Stimulated activated CD8-positive, alpha-beta memory T cell treated with anti-CD3 and anti-CD28 coated beads, Interleukin-12 subunit alpha, Interleukin-12 subunit beta, amount 100 ng/mL, for 4 hours (primary cell): Measurements from ENCODE around the gene THBS4.
A peak's percentile ranks its signal among the peaks of the same experiment; 100 is the strongest.

Experiments
- DNase-seq: peaks from one replicate; pipeline ENCODE4 v3.0.0-alpha.2; 2020; ENCODE audit warnings: low read depth

THBS4 gene

DNA sequence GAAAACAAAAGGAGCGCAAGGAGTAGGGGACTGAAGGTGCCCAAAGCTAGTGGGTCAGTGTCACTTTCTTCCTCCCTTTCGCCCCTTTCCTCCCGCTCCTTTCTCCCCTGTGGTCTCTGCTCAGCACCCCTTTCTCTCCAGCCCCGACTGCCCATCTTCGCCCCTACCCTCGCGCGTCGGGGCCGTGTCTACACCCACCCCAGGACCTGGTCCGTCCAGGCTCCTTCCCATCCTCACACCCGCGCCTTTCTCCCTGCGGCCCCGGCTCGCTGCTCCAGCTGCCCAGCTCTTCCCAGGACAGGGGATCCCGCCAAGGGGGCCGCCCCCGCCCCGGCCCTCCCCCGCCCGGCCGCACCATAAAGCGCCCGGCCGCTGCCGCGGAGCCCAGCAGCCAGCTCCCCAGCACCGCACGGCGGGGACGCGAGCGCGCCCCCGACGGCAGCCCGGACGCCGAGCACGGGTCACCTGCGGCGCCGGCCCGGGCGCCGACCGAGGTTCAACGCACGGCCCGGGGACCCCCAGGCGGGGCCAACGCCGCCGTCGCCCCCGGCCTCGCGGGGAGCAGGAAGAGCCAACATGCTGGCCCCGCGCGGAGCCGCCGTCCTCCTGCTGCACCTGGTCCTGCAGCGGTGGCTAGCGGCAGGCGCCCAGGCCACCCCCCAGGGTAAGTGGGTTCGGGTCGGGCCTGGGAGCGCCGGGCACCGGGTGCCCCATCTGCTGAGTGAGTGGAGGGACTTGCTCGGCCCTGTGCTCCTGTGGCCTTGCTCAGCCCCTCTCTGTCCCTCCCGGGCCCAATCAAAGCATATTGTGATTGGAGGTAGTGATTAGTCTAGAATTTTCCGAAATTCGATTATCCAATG lies at the start of gene THBS4:
Gene THBS4 (plus strand): TSS at position 387 of the 860 bp plus-strand sequence. CDS start 190 bp downstream, at position 577.
- no peak for DNase-seq

DNA sequence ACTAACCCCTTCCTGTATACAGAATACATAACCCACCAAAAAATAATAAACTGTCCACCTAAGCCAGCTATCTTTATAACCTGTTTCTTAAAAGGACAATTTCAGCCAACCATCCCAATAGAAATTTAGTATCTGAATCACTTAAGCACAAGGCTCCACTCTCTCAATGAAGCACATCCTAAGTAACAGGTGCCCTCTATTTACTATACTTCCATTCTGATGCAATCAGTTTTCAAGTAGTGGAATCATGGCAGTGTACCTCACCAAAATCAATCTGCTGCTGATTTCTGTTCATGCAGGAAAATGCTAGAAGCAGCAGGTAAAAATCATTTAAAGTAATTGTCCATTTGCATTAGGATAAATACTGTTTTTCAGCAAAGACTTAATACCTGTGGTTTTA lies 48.9 kb upstream of the THBS4 start:
- no peak for DNase-seq

DNA sequence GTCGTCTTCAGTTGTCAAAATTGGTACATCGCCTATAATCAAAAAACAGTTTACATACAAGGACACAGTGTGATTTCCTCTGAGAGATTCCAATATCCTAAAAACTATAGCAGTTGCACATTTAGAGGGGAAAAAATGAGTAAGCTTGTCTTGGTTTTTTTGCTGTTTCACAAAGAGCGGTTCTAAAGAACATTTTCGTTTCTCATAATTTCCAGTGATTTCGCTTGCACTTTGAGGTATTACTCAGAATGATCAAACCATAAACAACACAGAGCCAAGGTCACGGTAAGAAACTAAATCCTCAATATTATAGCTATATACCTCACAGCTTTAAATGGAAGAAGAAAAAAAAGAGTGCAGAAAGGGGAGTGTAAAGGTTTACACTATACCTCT lies 44.9 kb upstream of the THBS4 start:
- no peak for DNase-seq

DNA sequence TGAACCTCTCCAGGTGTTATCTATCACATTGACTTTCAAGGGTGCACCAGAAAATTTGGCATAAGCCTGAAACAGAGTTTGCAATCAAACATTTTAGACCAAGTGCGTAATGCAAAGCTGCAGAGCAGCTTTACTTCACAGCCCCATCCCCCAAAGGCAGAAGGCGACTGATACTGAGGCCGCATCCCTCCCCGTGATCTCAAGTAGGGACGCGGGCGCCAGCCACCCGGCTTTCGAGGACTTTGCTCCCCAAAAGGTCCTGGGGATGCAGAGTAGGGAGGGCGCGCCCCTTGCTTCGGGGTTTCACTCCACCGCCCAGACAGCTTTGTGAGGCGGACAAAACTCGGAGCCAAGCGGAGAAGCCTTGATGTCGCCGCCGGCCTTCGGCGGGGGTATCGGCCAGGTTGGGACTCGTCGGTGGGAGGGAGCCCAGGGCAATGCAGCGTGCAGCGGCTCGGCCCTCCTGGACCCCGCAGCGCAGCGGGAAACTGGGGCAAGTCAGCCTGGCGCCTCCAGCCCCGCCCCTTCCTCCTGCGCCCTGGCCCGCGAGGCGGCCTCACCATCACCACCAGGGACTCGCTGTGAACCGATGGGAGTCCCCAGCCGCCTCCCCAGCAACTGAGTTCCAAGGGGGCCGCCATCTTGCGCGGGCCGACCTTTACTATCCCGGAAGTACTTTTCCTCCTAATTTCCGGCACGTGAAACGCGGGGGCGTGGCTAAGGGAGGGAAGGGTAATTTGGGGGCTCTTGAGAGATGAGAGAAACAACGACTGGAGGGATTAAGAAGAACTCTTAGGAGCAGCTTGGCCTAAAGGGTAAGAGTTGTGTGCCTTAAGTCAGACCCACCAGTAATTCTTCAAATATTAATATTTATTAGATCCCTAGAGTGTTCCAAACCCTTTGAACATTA lies 44.3 kb upstream of the THBS4 start, which contains the start of gene MTX3:
Gene MTX3 (minus strand): TSS at position 665 of the 910 bp plus-strand sequence. CDS start 24 bp downstream, at position 641.
- DNase-seq = peak; percentile 73

DNA sequence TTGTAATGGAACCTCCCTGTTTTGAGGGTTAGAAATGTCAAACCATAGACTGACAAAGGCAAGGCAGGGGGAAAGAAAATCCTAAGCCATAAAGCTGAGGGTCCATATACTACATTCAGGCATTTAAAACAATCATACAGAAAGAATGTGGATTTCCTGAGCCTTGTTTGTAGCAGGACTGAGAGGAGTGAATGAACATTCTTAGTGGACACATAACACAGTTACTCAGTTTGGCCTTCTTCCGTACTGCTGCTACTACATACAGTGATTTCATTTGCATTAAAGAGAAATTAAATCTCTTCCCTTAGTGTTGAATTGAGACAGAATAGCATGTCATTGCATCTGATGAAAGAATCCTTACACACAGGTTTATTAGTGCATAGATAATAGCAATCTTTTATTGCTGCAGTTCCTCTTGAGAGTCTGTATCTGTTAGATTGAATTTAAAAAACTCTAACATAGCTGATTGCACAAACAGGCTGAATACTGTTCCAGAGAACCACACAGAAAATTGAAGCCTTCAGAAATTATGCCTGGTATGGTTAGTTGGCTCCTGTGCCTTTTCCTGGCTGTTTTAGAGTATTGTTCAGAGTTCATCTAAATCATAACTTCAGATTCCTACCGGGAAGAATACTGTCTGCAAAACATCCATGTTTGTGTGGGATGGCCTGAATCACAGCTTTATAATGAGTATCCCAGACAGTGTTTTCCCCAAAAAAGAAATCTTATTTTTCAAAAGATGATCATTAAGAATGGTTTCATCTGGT lies 42.1 kb upstream of the THBS4 start:
- DNase-seq = no peak

DNA sequence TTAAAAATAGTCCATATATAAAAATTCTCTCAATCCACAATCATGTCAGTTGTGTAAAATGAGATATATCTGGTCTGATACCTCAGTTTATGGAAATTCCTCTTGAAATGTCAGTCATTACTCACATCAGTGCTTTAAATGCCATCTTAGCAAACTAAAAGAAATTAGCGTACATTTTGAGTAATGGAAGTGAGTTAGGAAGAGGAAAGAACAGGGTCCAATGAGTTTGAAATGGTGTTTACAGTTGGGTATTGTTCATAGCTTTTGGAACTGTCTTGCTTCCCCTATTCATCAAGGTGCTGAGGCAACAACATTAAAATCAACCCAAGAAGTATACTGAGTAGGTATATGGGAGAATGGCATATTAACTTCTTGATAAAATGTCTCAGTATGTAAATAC lies 35.4 kb upstream of the THBS4 start:
- no peak for DNase-seq

DNA sequence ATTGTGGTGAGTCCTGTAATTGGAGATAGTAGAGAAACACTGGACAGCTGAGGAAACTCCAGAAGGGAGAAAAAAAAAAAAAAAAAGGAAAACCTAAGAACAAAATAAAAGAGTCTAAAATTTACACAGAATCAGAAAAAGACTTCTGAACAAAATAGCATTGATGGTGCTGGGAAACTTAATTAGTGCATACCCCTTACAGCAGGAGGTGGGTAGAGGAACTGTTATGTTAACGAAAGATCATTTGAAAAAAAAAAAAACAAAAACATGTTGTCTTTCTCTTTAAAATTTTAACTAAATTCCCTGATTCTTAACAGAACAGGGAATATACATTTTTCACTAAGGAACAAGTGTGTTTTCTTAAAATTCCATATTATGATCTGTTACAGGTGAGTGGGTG lies 32.5 kb upstream of the THBS4 start:
- DNase-seq = no peak

DNA sequence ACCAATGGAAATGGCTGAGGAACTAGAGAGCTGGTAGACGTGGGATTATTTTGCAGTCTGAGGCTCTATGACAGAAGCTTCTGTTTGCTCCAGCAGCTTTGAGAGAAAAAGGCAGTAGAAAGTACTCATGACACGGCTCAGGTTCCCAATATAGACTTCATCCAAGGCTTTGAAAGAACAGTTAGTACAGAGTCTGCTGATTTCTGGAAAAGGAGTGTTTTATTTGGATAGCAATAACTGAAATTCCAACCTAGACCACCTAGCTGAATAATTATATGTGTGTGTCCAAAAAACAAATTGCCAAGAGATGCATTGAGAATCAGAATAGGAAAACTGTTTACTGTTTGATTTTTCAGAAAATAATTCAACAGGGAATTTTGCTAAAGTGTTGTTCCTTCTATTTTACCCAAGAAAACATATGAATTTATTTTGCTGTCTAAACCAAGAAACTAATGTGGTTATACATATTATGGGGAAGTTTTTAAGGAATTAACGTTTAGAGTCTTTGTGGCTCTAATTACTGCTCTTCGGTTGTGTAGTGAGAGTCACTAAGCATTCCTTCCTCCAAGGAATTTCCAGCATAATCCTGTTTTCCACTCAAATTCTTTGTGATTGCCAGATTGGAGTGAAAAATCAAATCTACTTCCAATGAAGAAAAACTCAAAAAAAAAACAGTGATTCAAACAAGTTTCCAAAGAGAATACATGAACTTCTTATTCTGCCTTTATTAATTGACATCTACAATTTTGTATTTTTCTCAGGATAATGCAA lies 26.0 kb upstream of the THBS4 start:
- no peak for DNase-seq

DNA sequence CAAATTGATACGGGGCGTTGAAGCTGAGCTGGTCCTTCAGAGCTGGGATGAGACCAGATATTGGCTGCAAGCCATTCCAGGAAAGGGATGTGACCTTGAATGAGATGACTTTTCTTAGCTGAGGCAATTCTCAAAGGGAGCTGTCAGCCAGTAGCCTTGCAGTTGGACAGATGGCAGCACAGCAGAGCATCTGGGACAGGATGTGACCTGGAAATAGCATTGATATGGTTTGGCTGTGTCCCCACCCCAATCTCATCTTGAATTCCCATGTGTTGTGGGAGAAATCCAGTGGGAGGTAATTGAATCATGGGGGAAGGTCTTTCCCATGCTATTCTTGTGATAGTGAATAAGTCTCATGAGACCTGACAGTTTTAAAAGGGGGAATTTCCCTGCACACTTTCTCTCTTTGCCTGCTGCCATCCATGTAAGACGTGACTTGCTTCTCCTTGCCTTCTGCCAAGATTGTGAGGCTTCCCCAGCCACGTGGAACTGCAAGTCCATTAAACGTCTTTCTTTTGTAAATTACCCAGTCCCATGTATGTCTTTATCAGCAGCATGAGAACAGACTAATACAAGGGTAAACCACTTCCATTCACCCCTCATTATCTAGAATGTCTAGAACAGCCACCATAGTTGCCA lies 24.3 kb upstream of the THBS4 start:
- no peak for DNase-seq

DNA sequence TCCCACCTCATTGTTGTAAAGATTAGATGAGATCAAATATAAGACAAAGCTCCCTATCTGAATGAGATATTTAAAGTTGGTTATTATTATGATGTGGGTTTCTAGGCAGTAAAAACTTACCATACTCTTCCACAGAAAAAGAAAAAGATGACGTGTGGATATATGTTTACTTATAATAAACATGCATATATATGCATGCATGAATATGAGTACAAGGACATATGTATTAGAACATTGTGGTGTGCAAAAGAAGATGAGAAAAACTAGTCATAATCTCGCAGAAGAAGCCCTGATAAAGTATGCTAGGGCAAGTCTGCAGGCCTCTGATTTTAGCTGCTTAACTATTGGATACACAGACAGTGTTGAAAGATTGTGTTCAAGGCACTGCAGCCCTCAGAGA lies 10.1 kb upstream of the THBS4 start:
- no peak for DNase-seq

DNA sequence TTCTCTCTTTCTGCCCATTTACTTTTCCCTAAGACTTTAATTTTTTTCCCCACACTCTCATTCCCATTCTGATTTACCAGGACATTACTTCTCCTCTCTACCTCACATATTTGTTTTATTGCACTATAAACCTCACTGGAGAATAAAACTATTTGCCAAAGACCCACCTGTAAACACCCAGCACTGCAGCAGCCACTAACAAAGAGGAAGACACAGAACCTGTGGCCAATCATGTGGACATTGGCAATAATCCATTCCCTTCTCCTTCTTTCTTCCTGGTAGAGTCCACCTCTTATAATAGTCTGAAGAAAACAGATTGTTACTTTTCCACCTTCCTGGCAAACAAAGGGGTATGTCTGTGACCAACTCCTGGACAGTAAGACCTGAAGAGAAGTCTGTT lies 8.3 kb upstream of the THBS4 start:
- DNase-seq = no peak

DNA sequence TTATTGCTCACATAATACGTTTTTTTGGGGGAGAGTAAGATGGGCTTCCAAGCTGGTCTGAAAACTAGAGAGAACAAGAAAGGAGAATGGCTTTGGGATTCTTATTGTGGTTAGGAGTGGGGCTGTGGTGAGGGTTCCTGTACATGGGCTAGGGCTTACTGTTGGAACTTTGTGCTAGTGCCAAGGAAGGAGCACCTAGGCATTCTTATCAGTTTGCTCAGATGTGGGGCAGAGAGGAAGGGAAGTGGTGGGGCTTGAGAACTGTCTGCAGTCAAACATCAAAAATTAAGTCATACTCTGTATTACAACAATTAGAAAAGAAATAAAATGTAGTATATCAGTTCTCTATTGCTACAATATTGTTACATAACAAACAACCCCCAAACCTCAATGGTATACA lies 4.0 kb upstream of the THBS4 start:
- DNase-seq = no peak

DNA sequence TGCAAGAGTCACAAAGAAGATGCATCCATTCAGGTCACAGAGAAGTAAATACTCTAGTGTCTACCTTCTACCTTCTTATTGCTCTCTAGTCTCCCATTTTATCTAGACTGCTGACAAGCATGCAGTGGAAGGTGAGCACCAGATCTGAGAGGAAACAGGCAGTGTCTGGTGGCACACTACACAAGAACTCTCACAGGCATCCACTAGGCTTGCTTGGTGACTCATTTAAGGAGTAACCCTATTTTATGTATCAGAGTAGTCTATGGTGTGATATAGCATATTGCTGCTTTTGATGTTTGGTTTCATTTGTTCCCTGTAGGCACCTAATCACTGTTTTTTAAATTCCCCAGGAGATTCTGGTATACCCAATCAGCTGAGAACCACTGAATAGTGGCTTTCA lies 1.6 kb upstream of the THBS4 start:
- no peak for DNase-seq

DNA sequence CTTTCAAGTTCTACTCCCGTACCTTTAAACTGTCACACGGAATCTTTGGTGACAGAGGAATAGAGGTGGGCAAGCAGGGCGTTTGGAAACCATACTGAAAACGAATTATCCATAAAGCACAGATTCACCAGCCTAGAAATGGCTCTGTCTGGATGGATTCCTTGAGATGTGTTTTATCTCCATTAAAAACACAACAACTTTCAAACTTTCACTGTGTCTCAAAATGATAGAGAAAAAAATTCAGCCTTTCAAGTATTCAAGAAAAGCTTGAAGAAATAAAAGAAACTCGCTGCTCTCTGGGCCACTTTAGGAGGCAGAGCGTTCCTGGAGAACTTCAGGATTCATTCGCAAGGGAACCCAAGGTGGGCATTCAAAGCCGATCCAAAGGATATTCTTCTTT lies 589 bp upstream of the THBS4 start:
- DNase-seq = no peak

DNA sequence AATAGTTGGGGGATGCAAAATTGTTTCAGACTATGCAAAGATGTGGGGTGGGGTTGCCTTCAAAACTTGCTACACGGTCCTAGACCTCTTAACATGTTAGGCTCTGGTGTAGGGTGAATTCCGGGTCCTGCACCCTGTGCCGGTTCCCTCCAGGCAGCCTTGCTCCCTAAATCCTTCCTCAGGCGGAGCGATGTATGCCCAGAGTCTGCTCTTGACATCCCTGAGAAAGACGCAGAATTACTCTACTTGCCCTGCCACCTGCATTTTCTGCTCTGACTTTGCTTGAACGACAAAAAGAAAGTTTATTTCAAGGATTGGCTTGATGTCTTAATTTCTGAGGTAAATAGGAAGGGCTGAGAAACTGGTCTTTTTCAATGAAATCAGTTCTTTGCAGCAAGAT lies 691 bp downstream of the THBS4 start:
- DNase-seq = no peak

DNA sequence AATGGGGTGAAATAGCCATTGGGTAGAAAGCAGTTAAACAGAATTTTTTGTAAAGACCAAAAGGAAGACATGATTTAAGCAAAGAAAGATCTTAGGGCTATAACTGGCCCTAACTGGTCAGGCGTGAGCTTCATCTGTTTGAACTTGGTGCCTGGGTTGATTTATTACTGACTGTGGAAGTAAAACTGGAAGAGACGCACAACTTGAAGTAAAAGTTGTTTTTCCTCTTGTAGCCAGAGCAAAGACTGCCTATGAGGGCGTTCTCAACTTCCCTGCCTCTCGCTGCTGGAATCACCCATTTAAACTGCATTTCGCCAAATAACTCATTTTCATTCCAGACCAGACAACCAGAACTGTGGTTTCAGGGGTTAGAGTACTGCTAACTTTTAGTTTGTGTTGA lies 1.5 kb downstream of the THBS4 start:
- DNase-seq = no peak

DNA sequence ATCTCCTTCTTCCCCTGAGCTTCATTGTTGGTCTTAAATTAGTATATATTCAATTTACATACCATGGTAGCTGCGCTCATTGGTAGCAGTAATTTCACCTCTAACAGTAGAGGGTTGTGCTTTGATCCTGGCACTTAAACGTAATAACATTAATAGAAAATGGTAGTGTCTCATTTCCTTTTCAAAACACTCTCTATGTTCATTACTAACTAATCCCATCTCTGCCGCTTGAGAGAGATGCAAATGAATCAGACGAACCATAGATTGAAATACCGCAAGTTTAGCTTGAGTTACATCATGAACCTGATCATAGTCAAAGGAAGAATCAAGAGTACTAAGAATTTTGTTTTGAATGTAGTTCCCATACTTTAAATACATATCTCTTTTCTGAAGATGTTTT lies 2.2 kb downstream of the THBS4 start:
- DNase-seq = no peak

DNA sequence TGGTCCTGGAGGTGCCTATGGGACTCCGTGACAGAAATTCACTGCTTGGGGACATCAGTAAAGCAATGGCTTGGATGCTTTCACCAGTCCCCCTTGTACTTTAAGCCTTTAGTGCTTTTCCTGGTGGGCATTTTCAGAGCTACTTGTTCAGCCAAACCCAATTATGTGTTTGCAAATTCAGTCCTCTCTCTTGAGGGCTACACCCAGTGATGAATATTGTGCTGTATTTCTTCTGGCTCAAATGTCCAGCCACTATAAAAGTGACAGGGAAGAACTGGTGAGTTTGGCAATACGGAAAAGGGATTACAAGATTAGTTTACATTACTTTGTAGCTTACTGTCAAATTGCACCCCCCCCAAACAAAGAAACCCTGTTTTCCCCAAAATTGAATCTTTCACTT lies 4.5 kb downstream of the THBS4 start:
- DNase-seq = no peak

DNA sequence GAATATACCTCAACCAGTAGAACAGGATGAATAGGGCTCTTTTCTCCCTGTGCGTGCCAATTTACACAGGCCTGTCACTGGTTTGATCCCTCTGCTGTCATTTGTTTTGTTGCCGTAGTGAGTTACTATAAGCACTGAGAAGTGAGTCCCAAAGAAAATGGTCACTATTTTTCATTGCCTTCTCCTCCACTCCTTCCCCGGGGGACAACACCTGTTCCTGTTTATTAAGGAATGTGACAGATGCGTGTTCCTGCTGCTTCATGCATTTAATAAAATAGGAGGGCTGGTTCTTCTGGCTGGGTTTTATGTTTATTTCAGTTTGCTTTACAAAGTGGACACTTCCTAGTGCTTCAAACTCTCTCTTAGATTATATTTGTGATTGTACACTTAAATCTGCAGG lies 6.4 kb downstream of the THBS4 start:
- DNase-seq = no peak

DNA sequence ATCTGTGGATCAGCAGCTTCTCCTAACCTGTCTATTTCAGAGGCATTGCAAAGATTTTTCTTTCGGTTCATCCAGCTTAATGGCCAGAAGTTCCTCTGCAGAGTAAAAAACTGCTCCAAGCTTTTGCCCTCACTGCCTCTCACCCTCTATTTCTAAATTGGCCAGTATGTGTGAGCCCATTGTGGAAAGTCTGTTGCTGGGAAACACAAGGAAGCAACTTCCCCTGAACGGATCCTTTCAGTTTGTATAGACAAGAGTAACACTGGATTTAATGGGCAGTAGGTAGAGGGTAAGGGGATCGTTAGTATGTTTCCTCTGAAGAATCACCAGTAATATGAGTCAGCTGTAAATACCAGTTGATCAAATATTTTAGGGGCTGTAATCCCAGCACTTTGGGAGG lies 7.2 kb downstream of the THBS4 start:
- no peak for DNase-seq

DNA sequence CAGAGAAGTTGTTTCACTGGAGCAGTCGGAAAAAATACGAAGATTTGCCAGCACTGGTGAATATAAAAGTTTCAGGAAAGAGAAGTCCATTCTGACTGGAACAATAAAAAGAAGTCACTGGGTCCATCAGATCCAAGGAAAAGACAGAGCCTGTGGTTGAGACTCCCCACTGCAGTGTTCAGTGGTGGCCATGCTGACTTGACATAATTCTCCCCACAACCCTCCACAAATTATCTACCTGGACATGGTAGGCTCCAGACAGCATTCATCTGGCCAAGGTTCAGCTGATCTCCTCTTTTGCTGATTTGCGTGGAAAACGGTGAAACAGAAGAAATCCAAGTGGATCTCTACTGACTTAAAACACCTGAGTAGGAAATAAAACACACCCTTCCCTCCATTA lies 8.0 kb downstream of the THBS4 start:
- no peak for DNase-seq
